ENCODE data around the gene AMOT.

Gene AMOT

DNA sequence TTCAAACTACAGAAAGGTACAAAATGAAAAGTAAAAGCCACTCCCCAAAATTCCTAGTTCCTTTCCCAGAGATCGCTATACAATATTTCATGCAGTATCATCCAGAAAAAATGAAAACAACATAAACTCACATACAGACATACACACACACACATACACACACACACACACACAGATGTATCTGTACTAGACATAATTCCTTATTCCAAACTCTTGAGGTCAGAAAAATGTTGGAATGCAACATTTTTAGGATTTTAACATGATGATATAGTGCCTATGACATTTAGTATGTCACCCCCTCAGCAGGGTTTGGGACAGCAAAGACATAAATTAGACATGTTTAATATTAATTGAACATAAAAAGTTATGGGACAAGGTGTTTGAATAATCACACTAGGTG, 87.5 kb downstream of the AMOT start:
- TF ChIP-seq, protein P1, sequence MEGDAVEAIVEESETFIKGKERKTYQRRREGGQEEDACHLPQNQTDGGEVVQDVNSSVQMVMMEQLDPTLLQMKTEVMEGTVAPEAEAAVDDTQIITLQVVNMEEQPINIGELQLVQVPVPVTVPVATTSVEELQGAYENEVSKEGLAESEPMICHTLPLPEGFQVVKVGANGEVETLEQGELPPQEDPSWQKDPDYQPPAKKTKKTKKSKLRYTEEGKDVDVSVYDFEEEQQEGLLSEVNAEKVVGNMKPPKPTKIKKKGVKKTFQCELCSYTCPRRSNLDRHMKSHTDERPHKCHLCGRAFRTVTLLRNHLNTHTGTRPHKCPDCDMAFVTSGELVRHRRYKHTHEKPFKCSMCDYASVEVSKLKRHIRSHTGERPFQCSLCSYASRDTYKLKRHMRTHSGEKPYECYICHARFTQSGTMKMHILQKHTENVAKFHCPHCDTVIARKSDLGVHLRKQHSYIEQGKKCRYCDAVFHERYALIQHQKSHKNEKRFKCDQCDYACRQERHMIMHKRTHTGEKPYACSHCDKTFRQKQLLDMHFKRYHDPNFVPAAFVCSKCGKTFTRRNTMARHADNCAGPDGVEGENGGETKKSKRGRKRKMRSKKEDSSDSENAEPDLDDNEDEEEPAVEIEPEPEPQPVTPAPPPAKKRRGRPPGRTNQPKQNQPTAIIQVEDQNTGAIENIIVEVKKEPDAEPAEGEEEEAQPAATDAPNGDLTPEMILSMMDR (IDR thresholded peaks at IDR 0.05; ENCODE audit: extremely low read depth, insufficient read depth, missing control alignments) = no peak
- DNase-seq (ENCODE audit: low spot score) = no peak
- in situ Hi-C loops (cut with MboI; ENCODE audit: low pct_unique_long_range_greater_than_20kb, low sequenced_read_pairs, unreplicated experiment) = no loop called here

DNA sequence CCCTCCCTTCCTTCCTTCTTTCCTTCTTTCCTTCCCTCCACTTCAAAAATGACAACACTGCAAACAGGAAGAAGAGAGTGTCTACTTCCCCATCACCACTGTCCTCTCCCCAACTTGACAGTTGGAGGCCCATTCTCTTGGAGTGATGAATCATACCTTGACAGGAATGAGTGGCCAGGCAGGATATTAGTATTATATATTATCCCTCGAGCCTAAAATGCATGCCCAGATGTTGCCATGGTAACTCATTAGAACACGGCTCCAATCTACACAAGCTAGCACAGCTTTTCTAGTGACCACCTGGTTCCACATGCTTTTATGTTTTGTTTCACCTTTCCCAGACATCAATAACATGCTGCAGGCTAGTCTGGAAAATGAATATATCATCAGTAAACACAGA, 89.6 kb downstream of the AMOT start:
- TF ChIP-seq, protein P1 (IDR thresholded peaks at IDR 0.05; ENCODE audit: extremely low read depth, insufficient read depth, missing control alignments) = no peak
- DNase-seq (ENCODE audit: low spot score) = no peak
- in situ Hi-C loops (cut with MboI; ENCODE audit: low pct_unique_long_range_greater_than_20kb, low sequenced_read_pairs, unreplicated experiment) = no loop called here

DNA sequence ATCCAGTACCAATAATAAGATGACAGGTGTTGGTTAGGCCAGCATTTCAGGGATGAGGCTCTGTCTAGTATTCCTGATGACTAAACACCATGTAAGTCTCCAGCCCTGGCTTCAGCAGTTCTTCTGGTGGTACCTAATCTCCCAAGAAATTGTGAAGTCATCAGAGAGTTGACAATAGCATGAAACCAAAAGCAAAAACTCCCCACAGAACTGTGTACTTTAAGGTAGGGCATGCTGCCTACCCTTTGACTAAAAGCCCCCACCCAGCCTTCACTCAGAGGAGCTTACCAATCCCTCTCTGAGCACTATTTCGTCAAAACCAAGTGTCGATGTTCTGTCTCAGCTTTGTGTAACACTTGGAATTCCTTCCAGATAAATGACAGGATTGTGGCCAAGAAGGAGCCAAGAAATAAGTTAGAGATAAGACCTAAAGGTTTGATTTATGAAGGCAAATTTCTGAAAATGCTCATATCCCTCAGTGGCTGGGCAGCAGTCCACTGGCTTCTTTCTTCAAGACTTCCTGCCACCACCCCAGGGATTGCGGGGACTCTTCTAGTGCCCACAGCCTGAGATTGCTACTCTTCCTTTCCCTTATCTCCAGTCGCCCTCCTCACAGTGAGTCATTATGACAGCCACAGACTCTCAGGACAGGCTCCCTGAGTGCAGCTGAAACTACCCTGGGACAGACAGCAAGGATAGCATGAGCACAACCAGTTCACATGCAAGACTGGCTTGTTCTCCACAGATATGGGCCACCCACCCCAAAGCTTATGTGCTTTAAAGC, 93.6 kb downstream of the AMOT start:
- in situ Hi-C loops (cut with MboI; ENCODE audit: low pct_unique_long_range_greater_than_20kb, low sequenced_read_pairs, unreplicated experiment) = no loop called here
- no peak for DNase-seq (ENCODE audit: low spot score)
- TF ChIP-seq, protein P1 (IDR thresholded peaks at IDR 0.05; ENCODE audit: extremely low read depth, insufficient read depth, missing control alignments) = no peak

DNA sequence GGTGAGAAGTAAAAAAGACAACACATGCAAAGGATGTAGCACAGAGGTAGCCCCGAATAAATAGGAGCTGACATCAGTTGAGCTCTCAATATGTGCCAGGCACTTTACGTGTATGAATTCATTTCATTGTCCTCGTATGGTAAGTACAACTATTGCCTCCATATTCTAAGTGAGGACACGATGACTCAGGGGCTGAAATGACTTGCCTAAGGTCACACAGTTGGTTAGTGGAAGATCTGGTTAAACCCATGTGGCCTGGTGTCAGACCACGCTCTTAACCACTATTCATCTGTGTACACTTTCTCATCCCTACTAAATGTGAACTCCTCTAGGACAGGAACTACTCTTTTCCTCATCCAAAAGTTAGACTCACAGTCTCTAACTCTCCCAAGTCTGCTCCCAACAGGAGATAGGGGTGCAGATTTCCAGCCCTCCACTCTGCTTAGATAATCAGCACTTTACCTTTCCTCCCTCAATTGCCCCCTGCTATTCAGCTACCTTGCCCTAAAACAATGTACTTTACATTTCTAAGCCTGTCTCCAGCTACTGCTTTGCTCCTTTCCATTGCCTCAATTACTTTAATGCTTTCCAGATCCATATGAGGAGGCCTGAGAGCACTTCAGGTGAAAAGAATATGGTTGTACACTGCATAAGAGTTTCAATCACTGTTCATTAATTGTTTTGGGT, 102.1 kb downstream of the AMOT start:
- TF ChIP-seq, protein P1 (IDR thresholded peaks at IDR 0.05; ENCODE audit: extremely low read depth, insufficient read depth, missing control alignments) = no peak
- no peak for DNase-seq (ENCODE audit: low spot score)
- in situ Hi-C loops (cut with MboI; ENCODE audit: low pct_unique_long_range_greater_than_20kb, low sequenced_read_pairs, unreplicated experiment) = no loop called here

DNA sequence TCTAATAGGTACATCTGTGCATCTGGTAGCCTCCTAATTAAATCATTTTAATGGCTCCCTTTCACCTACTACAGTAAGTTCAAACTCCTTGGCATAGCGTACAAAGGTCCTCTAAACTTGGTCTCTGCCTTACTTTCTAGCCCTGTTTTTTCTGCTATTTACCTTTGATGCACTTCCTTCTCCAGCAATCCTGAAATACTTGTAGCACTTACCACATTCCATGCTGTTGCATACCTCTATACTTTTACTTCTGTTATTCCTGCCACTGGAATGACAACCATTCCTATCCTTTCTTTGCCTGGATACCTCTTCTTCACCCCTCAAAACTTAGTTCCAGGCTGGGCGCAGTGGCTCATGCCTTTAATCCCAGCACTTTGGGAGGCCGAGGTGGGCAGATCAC, 104.3 kb downstream of the AMOT start:
- in situ Hi-C loops (cut with MboI; ENCODE audit: low pct_unique_long_range_greater_than_20kb, low sequenced_read_pairs, unreplicated experiment) = no loop called here
- no peak for DNase-seq (ENCODE audit: low spot score)
- TF ChIP-seq, protein P1 (IDR thresholded peaks at IDR 0.05; ENCODE audit: extremely low read depth, insufficient read depth, missing control alignments) = no peak

DNA sequence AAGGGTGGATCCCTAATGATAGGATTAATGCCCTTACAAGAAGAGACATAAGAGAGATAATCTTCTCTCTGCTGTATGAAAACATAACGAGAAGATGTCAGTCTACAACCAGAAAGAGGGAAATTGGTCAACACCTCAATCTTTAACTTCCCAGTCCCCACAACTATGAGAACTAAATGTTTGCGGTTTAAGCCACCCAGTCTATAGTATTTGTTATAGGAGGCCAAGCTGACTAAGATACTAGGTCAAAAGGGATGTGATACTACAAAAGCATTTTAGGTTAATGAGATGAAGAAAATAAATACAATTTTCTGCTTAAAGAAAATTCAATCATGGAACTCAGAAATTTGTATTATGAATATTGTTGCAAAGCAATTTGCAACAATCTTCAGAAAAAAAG, 105.5 kb downstream of the AMOT start:
- no peak for DNase-seq (ENCODE audit: low spot score)
- TF ChIP-seq, protein P1 (IDR thresholded peaks at IDR 0.05; ENCODE audit: extremely low read depth, insufficient read depth, missing control alignments) = no peak

More for the DNA sequence above, 105.5 kb downstream of the AMOT start:
- in situ Hi-C loops (cut with MboI; ENCODE audit: low pct_unique_long_range_greater_than_20kb, low sequenced_read_pairs, unreplicated experiment) = no loop called here

Measured in GM13977 (cell line).